Measurements from ENCODE around the gene RFPL3. TPM values are rescaled to one million over a fixed set of nuclear protein-coding genes. Genes with fewer than 3 reads are reported as not detected.

RFPL3 gene
- total and polyA plus RNA-seq, 10 of the 15 experiments (the other 5 are each of a cell fraction or from before 2014, with no cell fraction given), result not detected

- FAIRE-seq, result no peak
- ChIA-PET SMC1A (ENCODE audit: uncharacterized antibody, unreplicated experiment) (no interaction called here), POLR2A (no interaction called here), RAD21 (ENCODE audit: unreplicated experiment) (no interaction called here), CTCF (no interaction called here)
- DNase-seq (ENCODE audit: low read depth, low spot score), result no peak
- Histone ChIP-seq H3K9ac (ENCODE audit: control insufficient read depth, insufficient read depth, low read length) (no peak overlapping the region), H3K4me3 (no peak overlapping the region), H3K79me2 (ENCODE audit: control insufficient read depth, insufficient read depth, low read length) (no peaks in the 10 kb centered on the region), H2AFZ (ENCODE audit: control insufficient read depth, low read depth, low read length) (no peak overlapping the region), H3K9me3 (replicated peaks; ENCODE audit: control insufficient read depth, insufficient read depth, low read length) (no peaks in the 10 kb centered on the region), H3K4me1 (ENCODE audit: control insufficient read depth, insufficient read depth, low read length) (no peaks in the 10 kb centered on the region), H3K27me3 (replicated peaks in 1 of 2; ENCODE audit: control insufficient read depth in 2 of 2, insufficient read depth in 2 of 2, low read length in 1 of 2) (no peaks in the 10 kb centered on the region), H3K36me3 (ENCODE audit: control insufficient read depth in 2 of 2, insufficient read depth in 2 of 2, low read length in 1 of 2) (no peaks in the 10 kb centered on the region), H3K4me2 (ENCODE audit: control insufficient read depth, insufficient read depth) (no peak overlapping the region), H3K27ac (ENCODE audit: control insufficient read depth, insufficient read depth) (no peak overlapping the region), H4K20me1 (ENCODE audit: control insufficient read depth, insufficient read depth) (no peaks in the 10 kb centered on the region)
- no peak for TF ChIP-seq ATF7 (IDR thresholded peaks at IDR 0.05; ENCODE audit: low read depth)
- no peak for TF ChIP-seq ETV6 (conservative IDR thresholded peaks at IDR 0.05 in 1 of 2, IDR thresholded peaks at IDR 0.05 in 1 of 2; ENCODE audit: borderline replicate concordance in 1 of 2, low read depth in 1 of 2)
- TF ChIP-seq CHD1 (IDR thresholded peaks at IDR 0.05; ENCODE audit: low read depth, low read length), result no peak
- no peak for TF ChIP-seq ASH2L (IDR thresholded peaks at IDR 0.05; ENCODE audit: borderline replicate concordance, low read depth)
- TF ChIP-seq ZNF592 (IDR thresholded peaks at IDR 0.05), result no peak
- no peak for TF ChIP-seq STAT1 (conservative IDR thresholded peaks at IDR 0.05)
- TF ChIP-seq MAX (IDR thresholded peaks at IDR 0.05; ENCODE audit: low read depth, low read length), result no peak
- TF ChIP-seq NFYA (IDR thresholded peaks at IDR 0.05; ENCODE audit: borderline replicate concordance, low read depth, low read length), result no peak
- no peak for TF ChIP-seq JUNB (IDR thresholded peaks at IDR 0.05)
- no peak for TF ChIP-seq MLLT1 (IDR thresholded peaks at IDR 0.05)
- no peak for TF ChIP-seq ZBED1 (IDR thresholded peaks at IDR 0.05; ENCODE audit: borderline replicate concordance)
- TF ChIP-seq ZNF24 (IDR thresholded peaks at IDR 0.05), result no peak
- TF ChIP-seq ZNF217 (IDR thresholded peaks at IDR 0.05), result no peak
- no peak for TF ChIP-seq IRF5 (IDR thresholded peaks at IDR 0.05; ENCODE audit: borderline replicate concordance)
- no peak for ATAC-seq
- BruUV-seq (replicated peaks), result no TSS peak
- intact Hi-C loops (cut with micrococcal nuclease; ENCODE audit: unreplicated experiment) (no loop called here), in situ Hi-C loops (cut with MboI) (no loop called here)
Observed at GRCh38 chr22:32313532-32313931, 44.1 kb upstream of the RFPL3 start.

Data from GM12878 (cell line).